Measurements from ENCODE around the gene ARMC2. TPM values are rescaled to one million over a fixed set of nuclear protein-coding genes. Genes with fewer than 3 reads are reported as not detected.

Gene ARMC2, protein sequence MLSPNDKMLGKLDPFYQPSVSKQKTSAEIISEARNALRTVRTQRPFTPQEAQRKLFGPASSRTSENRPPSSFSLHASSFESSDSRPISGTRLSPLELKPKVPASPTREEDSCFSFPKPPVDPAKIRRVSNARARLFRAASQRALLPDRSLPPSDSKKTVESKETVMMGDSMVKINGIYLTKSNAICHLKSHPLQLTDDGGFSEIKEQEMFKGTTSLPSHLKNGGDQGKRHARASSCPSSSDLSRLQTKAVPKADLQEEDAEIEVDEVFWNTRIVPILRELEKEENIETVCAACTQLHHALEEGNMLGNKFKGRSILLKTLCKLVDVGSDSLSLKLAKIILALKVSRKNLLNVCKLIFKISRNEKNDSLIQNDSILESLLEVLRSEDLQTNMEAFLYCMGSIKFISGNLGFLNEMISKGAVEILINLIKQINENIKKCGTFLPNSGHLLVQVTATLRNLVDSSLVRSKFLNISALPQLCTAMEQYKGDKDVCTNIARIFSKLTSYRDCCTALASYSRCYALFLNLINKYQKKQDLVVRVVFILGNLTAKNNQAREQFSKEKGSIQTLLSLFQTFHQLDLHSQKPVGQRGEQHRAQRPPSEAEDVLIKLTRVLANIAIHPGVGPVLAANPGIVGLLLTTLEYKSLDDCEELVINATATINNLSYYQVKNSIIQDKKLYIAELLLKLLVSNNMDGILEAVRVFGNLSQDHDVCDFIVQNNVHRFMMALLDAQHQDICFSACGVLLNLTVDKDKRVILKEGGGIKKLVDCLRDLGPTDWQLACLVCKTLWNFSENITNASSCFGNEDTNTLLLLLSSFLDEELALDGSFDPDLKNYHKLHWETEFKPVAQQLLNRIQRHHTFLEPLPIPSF
- total RNA-seq: 1 to 10 TPM; 5.8 to 6.5 TPM

DNA sequence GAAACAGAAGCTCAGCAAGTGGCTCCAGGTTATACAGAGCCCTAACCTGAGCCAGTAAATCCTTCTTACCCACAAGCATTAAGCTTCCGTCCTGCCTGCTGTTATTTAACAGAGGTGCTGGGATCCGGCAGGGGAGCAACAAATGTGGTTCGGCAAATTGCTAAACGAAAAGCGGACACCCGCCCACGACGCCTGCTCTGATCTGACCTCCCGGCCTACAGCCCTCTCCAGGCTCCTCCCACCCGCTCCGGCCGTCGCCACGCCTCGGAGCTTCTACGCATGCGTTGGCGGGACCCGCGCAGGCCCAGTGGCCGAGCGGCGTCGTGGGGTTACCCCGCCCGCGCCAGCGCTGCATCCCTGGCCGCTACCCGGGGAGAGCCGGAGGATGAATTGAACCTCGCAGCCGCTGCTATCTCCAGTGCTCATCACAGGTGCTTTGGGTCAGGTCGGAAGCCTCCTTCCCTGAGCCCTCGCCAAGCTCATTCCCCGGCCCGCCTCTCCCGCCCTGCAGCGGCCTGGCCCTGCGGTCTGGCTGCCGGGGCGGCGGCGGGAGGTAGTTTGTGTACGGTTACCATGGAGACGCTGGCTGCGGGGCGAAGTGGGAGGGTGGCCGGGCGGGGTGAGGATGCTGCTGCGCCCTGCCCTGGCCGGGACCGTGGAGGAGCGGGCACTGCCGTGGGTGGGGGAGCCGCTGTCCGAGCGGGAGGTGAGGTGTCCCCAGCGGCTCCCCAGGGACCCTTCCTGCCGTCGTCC lies at the start of gene ARMC2:
Gene ARMC2 (plus strand): TSS at position 307 of the 753 bp plus-strand sequence. CDS start 5,846 bp downstream, outside the sequence.

Other genes starting within 250 kb of the ARMC2 start
- gene SESN1, start 246.4 kb downstream of the ARMC2 start, total RNA-seq: 10 to 100 TPM; 17.9 to 18.6 TPM
- gene CEP57L1, start 247.1 kb downstream of the ARMC2 start, total RNA-seq: 10 to 100 TPM; 14.2 to 18.1 TPM